Dendritic cell treated with granulocyte-macrophage colony-stimulating factor and Interleukin-4, amounts not matched to agents 40 ng/mL and 50 ng/mL, for 4 days (primary cell): ENCODE data around the gene ZNF335.

Experiments used
- H3K27ac Mint-ChIP-seq: one replicate; pipeline ENCODE4 v1.8.0; 2022; ENCODE audit warnings: mild to moderate bottlenecking, mixed read lengths
- H3K27me3 Mint-ChIP-seq: one replicate; pipeline ENCODE4 v1.8.0; 2022; ENCODE audit warnings: mild to moderate bottlenecking, mixed read lengths
- H3K36me3 Mint-ChIP-seq: one replicate; pipeline ENCODE4 v1.8.0; 2022; ENCODE audit warnings: low read depth, mixed read lengths
- H3K4me1 Mint-ChIP-seq: one replicate; pipeline ENCODE4 v1.8.0; 2022; ENCODE audit warnings: low read depth, mixed read lengths
- H3K4me3 Mint-ChIP-seq: one replicate; pipeline ENCODE4 v1.8.0; 2022; ENCODE audit warnings: mild to moderate bottlenecking, moderate library complexity, mixed read lengths
- H3K9me3 Mint-ChIP-seq: one replicate; pipeline ENCODE4 v1.8.0; 2022; ENCODE audit warnings: mixed read lengths
- intact Hi-C: fragments of 100-400 bp; cut with micrococcal nuclease; formaldehyde crosslinking; loops from one replicate; pipeline ENCODE4 v1.15.0; 2022

The ZNF335 gene

GRCh38 chr20:45918182-45918737 is 53.7 kb downstream of the ZNF335 start:
- peaks cover 55% of the 10 kb centered on the region for H3K4me1 Mint-ChIP-seq
- H3K9me3 Mint-ChIP-seq, result no peaks in the 10 kb centered on the region
- H3K36me3 Mint-ChIP-seq, result no peaks in the 10 kb centered on the region
- H3K4me3 Mint-ChIP-seq, result no peak overlapping the region
- peaks cover 12% of the 10 kb centered on the region for H3K27me3 Mint-ChIP-seq
- H3K27ac Mint-ChIP-seq, result peak overlapping the region; percentile 80
- intact Hi-C loops, result no loop called here

- peak overlapping the region; percentile 80 for H3K27ac Mint-ChIP-seq
- peaks cover 56% of the 10 kb centered on the region for H3K4me1 Mint-ChIP-seq
- no peaks in the 10 kb centered on the region for H3K9me3 Mint-ChIP-seq
- peaks cover 11% of the 10 kb centered on the region for H3K27me3 Mint-ChIP-seq
- H3K36me3 Mint-ChIP-seq, result no peaks in the 10 kb centered on the region
- intact Hi-C loops, result no loop called here
- H3K4me3 Mint-ChIP-seq, result no peak overlapping the region
Observed at GRCh38 chr20:45917790-45918141, 54.2 kb downstream of the ZNF335 start.

GRCh38 chr20:45913116-45913515 is 58.9 kb downstream of the ZNF335 start:
- Mint-ChIP-seq H3K27ac (no peak overlapping the region), H3K4me3 (no peak overlapping the region), H3K9me3 (no peaks in the 10 kb centered on the region), H3K27me3 (peaks cover 5% of the 10 kb centered on the region), H3K4me1 (peaks cover 62% of the 10 kb centered on the region), H3K36me3 (no peaks in the 10 kb centered on the region)
- intact Hi-C loops, result no loop called here

GRCh38 chr20:45912344-45912682 is 59.7 kb downstream of the ZNF335 start:
- intact Hi-C loops, result no loop called here
- H3K4me3 Mint-ChIP-seq, result peak overlapping the region; percentile 73
- H3K9me3 Mint-ChIP-seq, result no peaks in the 10 kb centered on the region
- peak overlapping the region; percentile 87 for H3K27ac Mint-ChIP-seq
- peaks cover 55% of the 10 kb centered on the region for H3K4me1 Mint-ChIP-seq
- no peaks in the 10 kb centered on the region for H3K36me3 Mint-ChIP-seq
- H3K27me3 Mint-ChIP-seq, result peaks cover 5% of the 10 kb centered on the region

GRCh38 chr20:45911486-45912343 is 60.3 kb downstream of the ZNF335 start, which contains the start of gene PLTP:
Gene PLTP (minus strand): TSS chr20:45912155. CDS start chr20:45911452, 703 bp downstream.
- H3K4me3 Mint-ChIP-seq, result peak within 1 kb of the TSS; percentile 73

GRCh38 chr20:45910670-45911485 is 61.1 kb downstream of the ZNF335 start:
- no peaks in the 10 kb centered on the region for H3K9me3 Mint-ChIP-seq
- peak overlapping the region; percentile 87 for H3K27ac Mint-ChIP-seq
- intact Hi-C loops, result loop anchor here (1.0 kb wide), 1 partner anchor 24 kb away; no protein-coding TSS in a partner anchor
- peak overlapping the region; percentile 73 for H3K4me3 Mint-ChIP-seq
- H3K36me3 Mint-ChIP-seq, result no peaks in the 10 kb centered on the region
- peaks cover 55% of the 10 kb centered on the region for H3K4me1 Mint-ChIP-seq
- H3K27me3 Mint-ChIP-seq, result peaks cover 5% of the 10 kb centered on the region

More at GRCh38 chr20:45911486-45912343, 60.3 kb downstream of the ZNF335 start, which contains the start of gene PLTP:
- H3K27ac Mint-ChIP-seq, result peak within 1 kb of the TSS; percentile 87
- H3K9me3 Mint-ChIP-seq, result no peaks in the 10 kb centered on the region
- peaks cover 5% of the 10 kb centered on the region for H3K27me3 Mint-ChIP-seq
- no peaks in the 10 kb centered on the region for H3K36me3 Mint-ChIP-seq
- intact Hi-C loops, result no loop called here
- H3K4me1 Mint-ChIP-seq, result peaks cover 55% of the 10 kb centered on the region

GRCh38 chr20:45909817-45910669 is 62.0 kb downstream of the ZNF335 start:
- Mint-ChIP-seq H3K4me3 (peak overlapping the region; percentile 57), H3K27ac (peak overlapping the region; percentile 87), H3K36me3 (no peaks in the 10 kb centered on the region), H3K9me3 (no peaks in the 10 kb centered on the region), H3K4me1 (peaks cover 52% of the 10 kb centered on the region), H3K27me3 (peaks cover 5% of the 10 kb centered on the region)
- intact Hi-C loops, result loop anchor here (1.0 kb wide), 1 partner anchor 25 kb away; no protein-coding TSS in a partner anchor

- no peaks in the 10 kb centered on the region for H3K9me3 Mint-ChIP-seq
- H3K27ac Mint-ChIP-seq, result peak overlapping the region; percentile 87
- peaks cover 5% of the 10 kb centered on the region for H3K27me3 Mint-ChIP-seq
- intact Hi-C loops, result no loop called here
- H3K4me1 Mint-ChIP-seq, result peaks cover 52% of the 10 kb centered on the region
- no peaks in the 10 kb centered on the region for H3K36me3 Mint-ChIP-seq
- H3K4me3 Mint-ChIP-seq, result no peak overlapping the region
Observed at GRCh38 chr20:45909336-45909808, 62.6 kb downstream of the ZNF335 start.

- intact Hi-C loops, result no loop called here
- Mint-ChIP-seq H3K9me3 (no peaks in the 10 kb centered on the region), H3K27ac (no peak overlapping the region), H3K4me1 (peaks cover 49% of the 10 kb centered on the region), H3K27me3 (peaks cover 5% of the 10 kb centered on the region), H3K36me3 (no peaks in the 10 kb centered on the region), H3K4me3 (no peak overlapping the region)
Observed at GRCh38 chr20:45908084-45908483, 63.9 kb downstream of the ZNF335 start.

GRCh38 chr20:45907219-45907948 is 64.6 kb downstream of the ZNF335 start:
- intact Hi-C loops, result no loop called here
- Mint-ChIP-seq H3K27ac (no peak overlapping the region), H3K4me1 (peaks cover 43% of the 10 kb centered on the region), H3K4me3 (no peak overlapping the region), H3K9me3 (no peaks in the 10 kb centered on the region), H3K36me3 (no peaks in the 10 kb centered on the region), H3K27me3 (peaks cover 4% of the 10 kb centered on the region)

- H3K27ac Mint-ChIP-seq, result peak overlapping the region; percentile 55
- no peaks in the 10 kb centered on the region for H3K36me3 Mint-ChIP-seq
- no peaks in the 10 kb centered on the region for H3K9me3 Mint-ChIP-seq
- peaks cover 26% of the 10 kb centered on the region for H3K4me1 Mint-ChIP-seq
- intact Hi-C loops, result no loop called here
- H3K27me3 Mint-ChIP-seq, result no peaks in the 10 kb centered on the region
- no peak overlapping the region for H3K4me3 Mint-ChIP-seq
Observed at GRCh38 chr20:45905505-45906079, 66.4 kb downstream of the ZNF335 start.
